Mucosa of descending colon (tissue), 3 donors: Measurements from ENCODE around the gene PFN3. TPM values are rescaled to one million over a fixed set of nuclear protein-coding genes. Genes with fewer than 3 reads are reported as not detected.

Source experiments
- ATAC-seq: fragments of 200-7000 bp; cut with Tn5 transposase; one replicate; pipeline ENCODE4 v1.9.1; 2020; ENCODE audit warnings: mild to moderate bottlenecking, moderate library complexity
- DNase-seq, 3 donors: peaks; one replicate each; pipeline ENCODE4 v3.0.0-alpha.2; 2020
- H3K36me3 ChIP-seq: fragments of 200-600 bp; one replicate; pipeline ENCODE4 v1.8.0; 2021; ENCODE audit warnings: low read depth, mild to moderate bottlenecking
- H3K4me1 ChIP-seq: fragments of 200-600 bp; one replicate; pipeline ENCODE4 v1.8.0; 2021; ENCODE audit warnings: low read depth, mild to moderate bottlenecking
- H3K4me3 ChIP-seq: fragments of 200-600 bp; one replicate; pipeline ENCODE4 v1.8.0; 2021; ENCODE audit warnings: mild to moderate bottlenecking
- H3K9me3 ChIP-seq: fragments of 200-600 bp; one replicate; pipeline ENCODE4 v1.8.0; 2021; ENCODE audit warnings: mild to moderate bottlenecking
- CTCF ChIP-seq: fragments of 200-600 bp; IDR thresholded peaks from one replicate; pipeline ENCODE4 v1.8.0; 2022; ENCODE audit warnings: antibody characterized with exemption, mild to moderate bottlenecking
- intact Hi-C, 2 donors: fragments of 100-400 bp; cut with DNase I in 1 of 2; cut with micrococcal nuclease in 1 of 2; formaldehyde crosslinking; loops; one replicate each; pipeline versions ENCODE4 v1.11.0 to v1.11.1; 2022; cut with DNase I, micrococcal nuclease
- long read RNA-seq, 2 donors: library from polyadenylated mRNA; unstranded; transcript quantifications; one replicate each; pipeline ENCODE4 v2.0.0, GENCODE V29; 2019 to 2021
- total RNA-seq, 3 donors: library from RNA; stranded (reverse); fragmentation: NEBNext Ultra II Directional in 2 of 3; extraction: Animal tissue kit (Norgen Biotek cat#: 25700) in 2 of 3; gene quantifications; one replicate each; pipeline versions ENCODE4 v1.2.1 to v1.2.4, GENCODE V29; 2021 to 2023
- donor health status: DM: no; HTN: no; CAD: no; lungs with moderate emphysema.
- donor health status: DM: no; HTN: no; CAD: no.
- donor health status: DM: no; HTN: yes; CAD: no.

The PFN3 gene, protein sequence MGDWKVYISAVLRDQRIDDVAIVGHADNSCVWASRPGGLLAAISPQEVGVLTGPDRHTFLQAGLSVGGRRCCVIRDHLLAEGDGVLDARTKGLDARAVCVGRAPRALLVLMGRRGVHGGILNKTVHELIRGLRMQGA
- not detected for total RNA-seq
- long read RNA-seq, donor 1, result 0 reads
- long read RNA-seq, donor 2, result 0 reads

GRCh38 chr5:177399997-177400868 is at the start of gene PFN3:
TSS of gene PFN3 (minus strand) at chr5:177400661. CDS start at chr5:177400576, 85 bp downstream.
- intact Hi-C loops, result no loop called here
- no peak for TF ChIP-seq CTCF
- H3K4me3 ChIP-seq, result no peak within 1 kb of the TSS

GRCh38 chr5:177449140-177450061 is 48.9 kb upstream of the PFN3 start:
- intact Hi-C loops, result loop anchor here (5.0 kb wide), 1 partner anchor 57 kb away; no protein-coding TSS in a partner anchor
- TF ChIP-seq CTCF, result no peak
- no peak for ATAC-seq
- DNase-seq, result peak in 1 of 3 donors; percentile 46
- no peaks in the 10 kb centered on the region for H3K36me3 ChIP-seq
- H3K4me1 ChIP-seq, result peaks cover 27% of the 10 kb centered on the region
- no peak overlapping the region for H3K4me3 ChIP-seq
- no peaks in the 10 kb centered on the region for H3K9me3 ChIP-seq

More at GRCh38 chr5:177399997-177400868, at the start of gene PFN3:
- DNase-seq, result peak; percentile 78 to 87 (median 86)
- Histone ChIP-seq H3K4me1 (peaks cover 35% of the 10 kb centered on the region), H3K36me3 (no peaks in the 10 kb centered on the region), H3K9me3 (no peaks in the 10 kb centered on the region)
- peak; percentile 28 for ATAC-seq

GRCh38 chr5:177448244-177448950 is 47.9 kb upstream of the PFN3 start:
- DNase-seq, result no peak
- intact Hi-C loops, result no loop called here

GRCh38 chr5:177447611-177448243 is 47.3 kb upstream of the PFN3 start:
- intact Hi-C loops, result no loop called here
- Histone ChIP-seq H3K36me3 (no peaks in the 10 kb centered on the region), H3K4me3 (no peak overlapping the region), H3K4me1 (peaks cover 21% of the 10 kb centered on the region), H3K9me3 (no peaks in the 10 kb centered on the region)
- DNase-seq (peak in 1 of 3 donors; percentile 66), ATAC-seq (peak; percentile 29)
- no peak for TF ChIP-seq CTCF

More at GRCh38 chr5:177448244-177448950, 47.9 kb upstream of the PFN3 start:
- TF ChIP-seq CTCF, result no peak
- no peak for ATAC-seq
- H3K36me3 ChIP-seq, result no peaks in the 10 kb centered on the region
- peaks cover 21% of the 10 kb centered on the region for H3K4me1 ChIP-seq
- no peak overlapping the region for H3K4me3 ChIP-seq
- H3K9me3 ChIP-seq, result no peaks in the 10 kb centered on the region
